HepG2 (cell line): ENCODE measurements around the gene ARL2. TPM values are rescaled to one million over a fixed set of nuclear protein-coding genes. Genes with fewer than 3 reads are reported as not detected.
A peak's percentile ranks its signal among the peaks of the same experiment; 100 is the strongest.

Experiments
- ATF6 ChIP-seq: sonication (generic); formaldehyde crosslinking; conservative IDR thresholded peaks from 2 replicates; pipeline ENCODE4 v1.4.0; 2020; ENCODE audit warnings: missing genetic modification reagents
- CEBPG ChIP-seq: IDR thresholded peaks from 2 replicates; pipeline ENCODE4 v1.6.1; 2016
- CENPX ChIP-seq: sonication (generic); formaldehyde crosslinking; IDR thresholded peaks from 2 replicates; pipeline ENCODE4 v1.9.0; 2021; ENCODE audit warnings: mild to moderate bottlenecking, missing genetic modification reagents, moderate library complexity
- CHD2 ChIP-seq: IDR thresholded peaks from 2 replicates; pipeline ENCODE4 v1.6.1; 2011; ENCODE audit warnings: low read depth, low read length, improper control_type of control experiment
- DZIP1 ChIP-seq: sonication (generic); formaldehyde crosslinking; IDR thresholded peaks from 2 replicates; pipeline ENCODE4 v1.5.0; 2020; ENCODE audit warnings: mild to moderate bottlenecking, missing genetic modification reagents
- ELF1 ChIP-seq: sonication (generic); formaldehyde crosslinking; IDR thresholded peaks from 2 replicates; pipeline ENCODE4 v1.4.0; 2020; ENCODE audit warnings: missing genetic modification reagents
- KLF15 ChIP-seq: sonication (generic); formaldehyde crosslinking; IDR thresholded peaks from 2 replicates; pipeline ENCODE4 v1.8.1; 2023; ENCODE audit warnings: borderline replicate concordance, mild to moderate bottlenecking, inconsistent platforms, missing genetic modification reagents, mixed read lengths
- REPIN1 ChIP-seq: sonication (generic); formaldehyde crosslinking; IDR thresholded peaks from 2 replicates; pipeline ENCODE4 v1.8.0; 2022; ENCODE audit warnings: missing genetic modification reagents, low read depth, mild to moderate bottlenecking, borderline replicate concordance
- SNAPC2 ChIP-seq: sonication (generic); formaldehyde crosslinking; IDR thresholded peaks from 2 replicates; pipeline ENCODE4 v1.8.1; 2022; ENCODE audit warnings: mild to moderate bottlenecking, missing genetic modification reagents
- SOX5 ChIP-seq: IDR thresholded peaks from 2 replicates; pipeline ENCODE4 v1.6.1; 2016; ENCODE audit warnings: borderline replicate concordance
- TRIM24 ChIP-seq: sonication (generic); formaldehyde crosslinking; IDR thresholded peaks from 2 replicates; pipeline ENCODE4 v1.8.0; 2022; ENCODE audit warnings: mild to moderate bottlenecking, missing genetic modification reagents
- YY1 ChIP-seq: IDR thresholded peaks from 2 replicates; pipeline ENCODE4 v1.6.1; 2011; ENCODE audit warnings: low read length, low read depth, moderate library complexity, mild to moderate bottlenecking; ENCODE audit not compliant: insufficient read depth, insufficient replicate concordance
- ZBTB37 ChIP-seq: sonication (generic); formaldehyde crosslinking; IDR thresholded peaks from 2 replicates; pipeline ENCODE4 v1.4.0; 2020; ENCODE audit warnings: mild to moderate bottlenecking, missing genetic modification reagents
- ZFX ChIP-seq: sonication (generic); formaldehyde crosslinking; IDR thresholded peaks from 2 replicates; pipeline ENCODE4 v1.4.0; 2020; ENCODE audit warnings: mild to moderate bottlenecking, low read depth, missing genetic modification reagents, moderate library complexity
- ZFYVE20 ChIP-seq: sonication (generic); formaldehyde crosslinking; IDR thresholded peaks from 2 replicates; pipeline ENCODE4 v1.8.0; 2023; ENCODE audit warnings: low read depth, mild to moderate bottlenecking, moderate library complexity, missing genetic modification reagents, borderline replicate concordance
- ZNF101 ChIP-seq: sonication (generic); formaldehyde crosslinking; IDR thresholded peaks from 2 replicates; pipeline ENCODE4 v1.4.0; 2020; ENCODE audit warnings: mild to moderate bottlenecking, low read depth, missing genetic modification reagents, borderline replicate concordance
- ZNF275 ChIP-seq: sonication (generic); formaldehyde crosslinking; IDR thresholded peaks from 2 replicates; pipeline ENCODE4 v1.8.0; 2022; ENCODE audit warnings: missing genetic modification reagents, mild to moderate bottlenecking, inconsistent platforms, borderline replicate concordance
- ZNF446 ChIP-seq: sonication (generic); formaldehyde crosslinking; IDR thresholded peaks from 2 replicates; pipeline ENCODE4 v1.5.0; 2020; ENCODE audit warnings: mild to moderate bottlenecking, missing genetic modification reagents
- ZNF614 ChIP-seq: IDR thresholded peaks from 2 replicates; pipeline ENCODE4 v1.6.1; 2018; ENCODE audit warnings: missing biosample characterization, missing genetic modification reagents, inconsistent platforms, borderline replicate concordance
- ZNF629 ChIP-seq: sonication (generic); formaldehyde crosslinking; conservative IDR thresholded peaks from 2 replicates; pipeline ENCODE4 v1.5.0; 2020; ENCODE audit warnings: missing genetic modification reagents
- ZNF660 ChIP-seq: sonication (generic); formaldehyde crosslinking; IDR thresholded peaks from 2 replicates; pipeline ENCODE4 v1.5.1; 2020; ENCODE audit warnings: mild to moderate bottlenecking, low read depth, missing genetic modification reagents, borderline replicate concordance
- ZNF672 ChIP-seq: sonication (generic); formaldehyde crosslinking; IDR thresholded peaks from 2 replicates; pipeline ENCODE4 v1.8.1; 2022; ENCODE audit warnings: missing genetic modification reagents
- ZNF709 ChIP-seq: sonication (generic); formaldehyde crosslinking; IDR thresholded peaks from 2 replicates; pipeline ENCODE4 v1.5.0; 2020; ENCODE audit warnings: mild to moderate bottlenecking, missing genetic modification reagents
- ZNF883 ChIP-seq: sonication (generic); formaldehyde crosslinking; IDR thresholded peaks from 2 replicates; pipeline ENCODE4 v1.5.1; 2020; ENCODE audit warnings: mild to moderate bottlenecking, missing genetic modification reagents; ENCODE audit errors: not compliant biosample characterization
- ZSCAN9 ChIP-seq: IDR thresholded peaks from 2 replicates; pipeline ENCODE4 v1.6.1; 2016; ENCODE audit warnings: borderline replicate concordance
- polyA plus RNA-seq, 8 experiments: library from polyadenylated mRNA; depleted of rRNA in 3 of 8; stranded (reverse) in 7 of 8; unstranded in 1 of 8; fragments of >200 nt; fragmentation: Illumina TruSeq in 4 of 8; extraction: Trizol in 4 of 8; gene quantifications; 2 replicates each; pipeline versions ENCODE4 v1.2.1 to v1.2.3, GENCODE V29; 2011 to 2016; ENCODE audit warnings: low read depth in 4 of 8, missing spikeins in 1 of 8, mixed read lengths in 1 of 8; ENCODE audit not compliant: insufficient read depth in 1 of 8
- total RNA-seq, 5 experiments: library from RNA; depleted of rRNA; stranded (reverse); fragments of >200 nt; fragmentation: Illumina TruSeq; extraction: Trizol; gene quantifications; 2 replicates each; pipeline ENCODE4 v1.2.3, GENCODE V29; 2016; ENCODE audit warnings: low read depth in 1 of 5

Gene ARL2
- total and polyA plus RNA-seq, 2 of the 13 experiments (the other 11 are each of a cell fraction or from before 2014, with no cell fraction given): 82.9 to 84.4 TPM

- no peak for TF ChIP-seq DZIP1 (CRISPR knock-in tag)
- TF ChIP-seq ZNF672 (CRISPR knock-in tag): no peak
- no peak for TF ChIP-seq ZNF660 (CRISPR knock-in tag)
- no peak for TF ChIP-seq SNAPC2 (CRISPR knock-in tag)
- no peak for TF ChIP-seq ZNF275
- TF ChIP-seq ZNF629 (CRISPR knock-in tag): no peak
- TF ChIP-seq ZNF446: no peak
- TF ChIP-seq ZNF614 (CRISPR knock-in tag): no peak
- no peak for TF ChIP-seq CENPX (CRISPR knock-in tag)
- no peak for TF ChIP-seq SOX5 (CRISPR knock-in tag)
- no peak for TF ChIP-seq TRIM24 (CRISPR knock-in tag)
- TF ChIP-seq ZNF883 (CRISPR knock-in tag): no peak
- TF ChIP-seq CEBPG (CRISPR knock-in tag): no peak
- TF ChIP-seq KLF15 (CRISPR knock-in tag): no peak
- TF ChIP-seq ZBTB37 (CRISPR knock-in tag): no peak
- no peak for TF ChIP-seq ZSCAN9 (CRISPR knock-in tag)
- peak; percentile 23 for TF ChIP-seq YY1
- TF ChIP-seq ZFYVE20 (CRISPR knock-in tag): no peak
- TF ChIP-seq CHD2: no peak
- no peak for TF ChIP-seq ZNF709
- no peak for TF ChIP-seq REPIN1 (CRISPR knock-in tag)
- no peak for TF ChIP-seq ZNF101
- no peak for TF ChIP-seq ATF6 (CRISPR knock-in tag)
- TF ChIP-seq ZFX (CRISPR knock-in tag): peak; percentile 61
- peak; percentile 31; the same call in 1 of the 2 replicates for TF ChIP-seq ELF1 (CRISPR knock-in tag)
These were observed 52.4 kb downstream of the ARL2 start (continued) for GRCh38 chr11:65066315-65066714.
